ENCODE data around the gene FAT4. TPM values are rescaled to one million over a fixed set of nuclear protein-coding genes. Genes with fewer than 3 reads are reported as not detected.

The FAT4 gene
- total RNA-seq, 1 experiment from 2014 or later = 11.8 TPM

GRCh38 chr4:125266901-125267604, 47.7 kb upstream of the FAT4 start:
- no peak for ATAC-seq
- ChIA-PET POLR2A (no interaction called here), CTCF (no interaction called here)
- no peak for DNase-seq (ENCODE audit: low read depth, low spot score)
- no peaks in the 10 kb centered on the region for H3K27me3 ChIP-seq (ENCODE audit: control insufficient read depth, insufficient read depth, low read length)
- no peak overlapping the region for H3K4me3 ChIP-seq (ENCODE audit: low read depth in 2 of 2, low read length in 2 of 2)
- H3K4me1 ChIP-seq (ENCODE audit: control insufficient read depth, insufficient read depth, low read length) = no peaks in the 10 kb centered on the region
- no TSS peak for BruUV-seq (replicated peaks)
- intact Hi-C loops (cut with micrococcal nuclease; ENCODE audit: unreplicated experiment) = no loop called here
- H3K36me3 ChIP-seq (ENCODE audit: control insufficient read depth, insufficient read depth, low read length) = no peaks in the 10 kb centered on the region
- H3K9me3 ChIP-seq (ENCODE audit: control insufficient read depth, insufficient read depth, low read depth, low read length) = no peaks in the 10 kb centered on the region
- no peak overlapping the region for H3K27ac ChIP-seq (ENCODE audit: low read length)
- TF ChIP-seq CTCF (IDR thresholded peaks at IDR 0.05) (no peak), TCF7L2 (IDR thresholded peaks at IDR 0.05; ENCODE audit: low read depth, low read length) (no peak), SIN3A (IDR thresholded peaks at IDR 0.05; ENCODE audit: borderline replicate concordance, insufficient read depth, low read depth, low read length) (no peak)
- TF ChIP-seq, protein P1, sequence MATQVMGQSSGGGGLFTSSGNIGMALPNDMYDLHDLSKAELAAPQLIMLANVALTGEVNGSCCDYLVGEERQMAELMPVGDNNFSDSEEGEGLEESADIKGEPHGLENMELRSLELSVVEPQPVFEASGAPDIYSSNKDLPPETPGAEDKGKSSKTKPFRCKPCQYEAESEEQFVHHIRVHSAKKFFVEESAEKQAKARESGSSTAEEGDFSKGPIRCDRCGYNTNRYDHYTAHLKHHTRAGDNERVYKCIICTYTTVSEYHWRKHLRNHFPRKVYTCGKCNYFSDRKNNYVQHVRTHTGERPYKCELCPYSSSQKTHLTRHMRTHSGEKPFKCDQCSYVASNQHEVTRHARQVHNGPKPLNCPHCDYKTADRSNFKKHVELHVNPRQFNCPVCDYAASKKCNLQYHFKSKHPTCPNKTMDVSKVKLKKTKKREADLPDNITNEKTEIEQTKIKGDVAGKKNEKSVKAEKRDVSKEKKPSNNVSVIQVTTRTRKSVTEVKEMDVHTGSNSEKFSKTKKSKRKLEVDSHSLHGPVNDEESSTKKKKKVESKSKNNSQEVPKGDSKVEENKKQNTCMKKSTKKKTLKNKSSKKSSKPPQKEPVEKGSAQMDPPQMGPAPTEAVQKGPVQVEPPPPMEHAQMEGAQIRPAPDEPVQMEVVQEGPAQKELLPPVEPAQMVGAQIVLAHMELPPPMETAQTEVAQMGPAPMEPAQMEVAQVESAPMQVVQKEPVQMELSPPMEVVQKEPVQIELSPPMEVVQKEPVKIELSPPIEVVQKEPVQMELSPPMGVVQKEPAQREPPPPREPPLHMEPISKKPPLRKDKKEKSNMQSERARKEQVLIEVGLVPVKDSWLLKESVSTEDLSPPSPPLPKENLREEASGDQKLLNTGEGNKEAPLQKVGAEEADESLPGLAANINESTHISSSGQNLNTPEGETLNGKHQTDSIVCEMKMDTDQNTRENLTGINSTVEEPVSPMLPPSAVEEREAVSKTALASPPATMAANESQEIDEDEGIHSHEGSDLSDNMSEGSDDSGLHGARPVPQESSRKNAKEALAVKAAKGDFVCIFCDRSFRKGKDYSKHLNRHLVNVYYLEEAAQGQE (IDR thresholded peaks at IDR 0.05; ENCODE audit: insufficient read depth in 1 of 2, low read depth in 2 of 2, low read length in 1 of 2) = no peak
- in situ Hi-C loops (cut with HindIII; ENCODE audit: low pct_unique_long_range_greater_than_20kb, low sequenced_read_pairs) = no loop called here

- ATAC-seq = no peak
- Histone ChIP-seq H3K4me3 (ENCODE audit: low read depth in 2 of 2, low read length in 2 of 2) (no peak overlapping the region), H3K9me3 (ENCODE audit: control insufficient read depth, insufficient read depth, low read depth, low read length) (no peaks in the 10 kb centered on the region), H3K4me1 (ENCODE audit: control insufficient read depth, insufficient read depth, low read length) (no peaks in the 10 kb centered on the region), H3K27me3 (ENCODE audit: control insufficient read depth, insufficient read depth, low read length) (no peaks in the 10 kb centered on the region), H3K36me3 (ENCODE audit: control insufficient read depth, insufficient read depth, low read length) (no peaks in the 10 kb centered on the region), H3K27ac (ENCODE audit: low read length) (no peak overlapping the region)
- no TSS peak for BruUV-seq (replicated peaks)
- intact Hi-C loops (cut with micrococcal nuclease; ENCODE audit: unreplicated experiment) (no loop called here), in situ Hi-C loops (cut with HindIII; ENCODE audit: low pct_unique_long_range_greater_than_20kb, low sequenced_read_pairs) (no loop called here)
- TF ChIP-seq POLR2AphosphoS5 (IDR thresholded peaks at IDR 0.05; ENCODE audit: low read depth, low read length) = no peak
- no peak for TF ChIP-seq CTCF (IDR thresholded peaks at IDR 0.05)
- TF ChIP-seq SIN3A (IDR thresholded peaks at IDR 0.05; ENCODE audit: borderline replicate concordance, insufficient read depth, low read depth, low read length) = no peak
- TF ChIP-seq TCF7L2 (IDR thresholded peaks at IDR 0.05; ENCODE audit: low read depth, low read length) = no peak
- TF ChIP-seq, protein P1 (IDR thresholded peaks at IDR 0.05; ENCODE audit: insufficient read depth in 1 of 2, low read depth in 2 of 2, low read length in 1 of 2) = no peak
- DNase-seq (ENCODE audit: low read depth, low spot score) = no peak
- ChIA-PET POLR2A (no interaction called here), CTCF (no interaction called here)
Measured at GRCh38 chr4:125267630-125268029, 47.1 kb upstream of the FAT4 start.

All from Panc1 (cell line).